Activated T-helper 9 cell treated with anti-CD3 and anti-CD28 coated beads, Interleukin-2, amount 50 U/mL, for 16 hours (primary cell): ENCODE measurements around the gene CNOT10.
"Not testable (repeated sequence)": the region's sequence is repeated elsewhere in the genome, so short reads cannot be mapped to it uniquely, and the experiment has no call there.

Experiments
- DNase-seq: peaks from one replicate; pipeline ENCODE4 v3.0.0-alpha.2; 2020; ENCODE audit warnings: low read depth

The CNOT10 gene

DNA sequence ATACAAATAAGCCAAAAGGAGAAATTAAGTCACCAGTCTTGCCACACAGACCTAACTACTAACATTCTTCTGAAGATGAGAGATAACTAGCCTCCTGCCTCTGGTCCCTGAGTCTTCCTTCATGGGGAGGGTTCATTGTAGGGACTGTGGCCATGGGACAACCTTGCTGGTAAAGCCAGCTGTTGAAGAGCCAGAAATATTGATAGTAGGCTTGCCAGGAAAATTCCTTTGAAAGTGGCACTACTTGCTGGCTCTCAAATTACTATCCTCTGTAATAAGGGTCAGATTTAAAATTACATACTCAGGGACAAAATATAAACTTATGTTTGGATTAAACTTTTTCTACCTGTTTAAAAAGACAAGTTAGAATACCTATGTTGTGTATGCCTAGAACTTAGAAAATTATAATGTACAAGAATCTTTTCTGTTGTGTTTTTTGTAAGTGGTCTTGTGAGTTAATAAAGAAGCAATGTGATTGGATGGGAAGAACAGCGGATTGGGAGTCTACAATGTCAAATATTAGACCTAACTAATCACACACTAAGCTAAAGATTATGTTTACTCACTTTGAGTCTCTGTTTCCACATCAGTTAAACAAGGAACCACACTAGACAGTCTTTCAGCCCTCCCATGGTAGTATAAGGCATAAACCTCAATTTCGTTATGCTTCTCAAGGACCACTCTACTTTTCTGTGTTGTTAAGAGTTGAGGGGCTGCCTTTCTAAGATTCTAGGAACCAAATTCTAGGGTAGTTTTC, 72.8 kb downstream of the CNOT10 start:
- no peak for DNase-seq

DNA sequence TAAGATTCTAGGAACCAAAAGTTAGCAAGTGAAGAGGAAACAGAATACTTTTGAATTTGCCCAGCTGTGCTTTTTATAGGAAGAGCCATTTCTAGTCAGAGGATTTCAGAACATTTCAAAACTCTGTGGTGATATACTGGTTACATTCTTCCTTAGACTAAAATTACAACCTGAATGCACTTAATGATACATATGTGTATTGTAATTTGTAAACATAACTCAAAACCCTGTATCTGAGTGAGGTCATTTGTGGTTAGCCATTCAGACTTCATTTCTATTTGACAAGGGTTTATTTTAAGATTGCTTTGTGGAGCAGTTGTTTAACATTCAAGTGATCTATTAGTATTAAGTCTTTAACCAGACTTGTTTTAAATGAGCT, 73.4 kb downstream of the CNOT10 start:
- no peak for DNase-seq

DNA sequence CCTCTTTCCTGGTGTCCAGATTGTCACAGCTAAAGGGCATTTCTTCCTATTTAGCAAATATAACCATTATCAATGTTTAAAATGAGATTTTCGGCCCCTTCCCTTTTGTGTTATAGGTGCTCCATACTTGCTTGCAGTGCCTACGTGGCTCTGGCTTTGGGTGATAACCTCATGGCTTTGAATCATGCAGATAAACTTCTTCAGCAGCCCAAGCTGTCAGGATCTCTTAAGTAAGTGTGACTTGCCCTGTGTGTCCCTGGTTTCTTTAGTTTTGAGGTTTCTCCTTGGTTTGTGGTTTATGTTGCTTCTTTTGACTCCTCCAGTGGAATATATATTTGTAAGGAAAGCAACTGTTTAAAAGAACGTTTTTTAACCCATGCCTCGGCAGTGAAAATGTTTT, 74.4 kb downstream of the CNOT10 start:
- no peak for DNase-seq

DNA sequence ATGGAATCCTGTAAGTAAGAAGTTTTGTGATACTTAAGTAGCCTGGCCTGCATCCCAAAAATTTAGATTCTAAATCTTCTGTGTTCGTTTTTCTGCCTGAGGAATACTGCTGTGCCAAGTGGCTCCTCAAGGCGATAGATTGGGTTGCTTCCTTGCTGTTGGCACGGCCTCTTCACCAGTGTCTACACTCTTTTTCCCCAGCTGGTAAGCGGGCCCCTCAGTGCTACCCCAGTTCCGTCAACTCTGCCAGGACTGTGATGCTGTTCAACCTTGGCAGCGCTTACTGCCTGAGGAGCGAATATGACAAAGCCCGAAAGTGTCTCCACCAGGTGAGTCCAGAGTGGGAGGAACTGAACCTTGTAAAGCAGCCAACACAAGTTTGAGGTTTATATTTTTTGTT, 79.5 kb downstream of the CNOT10 start:
- DNase-seq: no peak

DNA sequence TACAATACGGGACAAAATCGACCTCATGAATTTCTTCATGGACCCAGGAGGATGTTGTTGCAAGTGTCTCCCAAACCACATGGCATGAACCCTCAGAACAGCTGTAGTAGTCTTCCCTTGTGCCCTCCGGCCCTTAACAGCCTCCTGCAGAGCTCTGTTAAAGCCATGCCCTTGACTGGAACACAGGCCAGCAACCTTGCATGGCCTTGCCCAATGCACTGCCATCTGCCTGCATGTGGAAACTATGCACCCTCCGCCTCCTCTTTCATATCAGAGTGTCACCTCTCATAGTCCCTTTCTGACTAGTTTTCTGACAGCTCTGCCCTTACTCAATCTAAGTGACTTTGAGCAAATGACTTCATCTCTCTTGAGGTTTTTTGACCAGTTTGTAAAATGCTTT, 93.4 kb downstream of the CNOT10 start:
- DNase-seq: no peak

DNA sequence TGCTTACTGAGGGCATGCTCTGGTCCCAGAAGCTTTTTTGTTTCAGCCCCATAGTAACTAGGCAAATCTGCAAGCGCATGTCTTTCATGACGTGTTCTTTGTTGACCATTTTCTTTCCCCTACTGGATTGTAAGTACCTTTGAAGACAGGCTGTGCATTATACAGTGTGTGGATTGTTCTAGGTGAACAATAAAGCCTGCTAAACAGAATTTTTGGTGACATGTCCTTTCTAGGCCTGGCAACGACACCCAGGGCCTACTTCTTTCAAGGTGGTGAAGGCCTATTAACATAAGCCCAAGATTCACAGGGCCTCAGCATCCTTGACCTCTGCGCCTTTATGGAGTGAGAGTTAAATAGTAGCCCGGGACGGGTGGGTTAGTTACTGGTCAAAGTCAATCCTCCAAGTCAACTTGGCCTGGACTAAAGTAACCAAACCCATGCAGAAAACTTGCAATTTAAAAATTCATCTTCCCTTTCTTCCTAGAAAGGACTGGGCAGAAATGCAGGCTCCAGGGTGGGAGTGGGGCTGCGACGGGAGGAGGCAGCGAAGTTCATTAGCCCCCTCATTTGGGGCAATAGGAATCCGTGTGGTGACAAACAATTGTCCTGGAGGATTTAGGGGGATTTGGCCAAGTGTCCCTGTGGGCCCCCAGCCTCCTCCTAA, 95.2 kb downstream of the CNOT10 start:
- DNase-seq: no peak

DNA sequence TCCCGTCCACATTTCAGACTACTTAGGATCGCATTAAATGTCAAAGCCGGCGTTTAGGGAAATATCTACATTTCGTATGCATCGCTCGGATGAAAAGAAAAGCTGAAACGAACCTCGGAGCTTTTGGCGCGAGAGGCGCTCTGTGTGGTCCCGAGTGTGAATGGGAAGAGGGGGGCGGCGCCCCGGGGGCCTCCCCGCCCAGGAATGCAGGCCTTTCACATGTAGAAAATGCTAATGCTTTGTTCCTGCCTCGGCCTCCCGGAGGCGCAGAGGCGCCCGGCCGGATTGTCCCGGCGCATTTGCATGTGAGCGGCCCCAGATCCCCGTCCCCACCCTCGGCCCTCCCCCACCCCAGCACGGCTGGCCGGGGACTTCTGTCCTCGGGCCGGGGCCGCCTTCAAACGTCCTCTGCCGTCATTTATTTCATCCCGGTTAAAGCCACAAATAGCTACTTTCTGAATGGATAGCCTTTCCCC, 95.8 kb downstream of the CNOT10 start:
- DNase-seq: peak; percentile 0

DNA sequence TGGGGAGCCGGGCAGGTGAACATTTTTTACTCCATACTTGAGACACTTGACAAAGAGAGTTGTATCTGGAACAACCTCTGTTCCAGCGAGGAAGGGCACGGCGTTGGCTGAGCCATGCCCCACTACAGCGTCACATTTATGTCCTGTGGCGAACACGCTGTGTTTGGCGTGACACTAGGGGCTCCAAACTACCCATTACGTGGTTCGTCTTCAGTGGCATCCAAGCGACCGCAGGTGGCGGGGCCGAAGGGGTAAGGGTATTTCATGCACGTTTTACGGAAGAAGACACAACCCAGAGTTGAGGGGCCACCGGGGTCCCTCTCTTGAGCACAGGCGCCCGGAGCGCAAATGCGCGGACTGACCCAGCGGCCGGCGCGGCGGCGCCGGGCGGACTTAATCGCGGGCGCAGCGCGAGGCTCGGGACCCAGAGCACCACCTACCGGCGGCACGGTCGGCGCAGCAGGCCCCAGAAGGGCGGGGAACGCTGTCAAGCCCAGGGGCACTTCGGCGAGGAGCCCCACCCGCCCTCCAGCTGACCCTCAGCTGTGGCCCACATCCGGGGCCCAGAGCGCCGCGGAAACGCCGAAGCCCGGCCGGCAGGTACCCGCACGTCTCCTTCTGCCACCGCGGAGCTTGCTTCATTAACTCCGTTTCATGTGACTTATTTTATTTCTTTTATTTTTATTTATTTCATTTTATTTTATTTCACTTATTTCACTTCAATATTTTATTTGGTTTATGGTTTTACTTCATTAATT, 96.4 kb downstream of the CNOT10 start:
- peak; percentile 53 for DNase-seq

DNA sequence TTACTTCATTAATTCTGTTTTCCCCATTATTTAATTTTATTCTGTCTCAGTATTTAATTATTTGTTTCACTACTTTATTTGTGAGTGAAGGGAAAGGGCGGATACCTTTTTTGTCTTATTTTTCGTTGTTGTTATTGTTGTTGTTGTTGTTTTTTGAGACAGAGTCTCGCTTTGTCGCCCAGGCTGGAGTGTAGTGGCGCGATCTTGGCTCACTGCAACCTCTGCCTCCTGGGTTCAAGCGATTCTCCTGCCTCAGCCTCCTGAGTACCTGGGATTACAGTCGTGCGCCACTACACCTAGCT, 96.9 kb downstream of the CNOT10 start:
- DNase-seq: not testable (repeated sequence)

DNA sequence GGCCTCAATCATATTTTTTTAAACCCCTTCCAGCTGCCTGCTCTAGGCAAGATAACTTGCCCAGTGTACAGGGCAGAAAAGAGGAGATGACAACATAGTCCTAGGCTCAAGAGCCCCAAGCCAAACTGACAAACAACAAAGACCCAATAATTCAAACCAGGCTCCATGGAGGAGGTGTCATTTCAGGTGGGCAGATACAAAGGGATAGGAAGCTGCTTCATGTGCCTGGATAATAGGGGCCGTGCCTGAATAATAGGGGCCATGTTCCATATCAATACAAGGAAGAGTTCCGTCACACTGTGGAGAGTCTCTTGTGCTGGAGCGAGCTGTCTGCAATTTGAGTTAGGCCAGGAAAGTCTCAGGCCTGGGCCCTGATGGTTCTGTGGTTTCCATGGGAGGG, 97.4 kb downstream of the CNOT10 start:
- DNase-seq: no peak

DNA sequence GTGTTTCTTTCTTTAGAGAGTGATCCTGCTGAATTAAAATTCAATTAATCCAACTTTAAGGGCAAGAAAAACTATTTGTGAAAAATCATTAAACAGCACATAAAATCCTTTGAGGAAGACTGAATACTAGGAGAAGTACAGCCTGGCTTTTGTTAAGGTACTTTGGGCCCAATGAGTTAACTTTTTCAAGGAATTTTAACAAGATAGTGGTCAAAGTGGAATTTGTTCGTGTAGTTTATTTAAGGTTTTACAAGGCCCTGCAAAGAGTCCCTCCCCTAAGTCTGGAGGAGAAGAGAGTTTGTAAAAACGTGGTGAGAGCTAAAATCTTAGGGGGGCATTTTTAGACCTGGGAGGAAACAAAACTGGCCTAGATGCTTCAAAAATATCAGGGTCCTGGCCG, 106.8 kb downstream of the CNOT10 start:
- DNase-seq: no peak

DNA sequence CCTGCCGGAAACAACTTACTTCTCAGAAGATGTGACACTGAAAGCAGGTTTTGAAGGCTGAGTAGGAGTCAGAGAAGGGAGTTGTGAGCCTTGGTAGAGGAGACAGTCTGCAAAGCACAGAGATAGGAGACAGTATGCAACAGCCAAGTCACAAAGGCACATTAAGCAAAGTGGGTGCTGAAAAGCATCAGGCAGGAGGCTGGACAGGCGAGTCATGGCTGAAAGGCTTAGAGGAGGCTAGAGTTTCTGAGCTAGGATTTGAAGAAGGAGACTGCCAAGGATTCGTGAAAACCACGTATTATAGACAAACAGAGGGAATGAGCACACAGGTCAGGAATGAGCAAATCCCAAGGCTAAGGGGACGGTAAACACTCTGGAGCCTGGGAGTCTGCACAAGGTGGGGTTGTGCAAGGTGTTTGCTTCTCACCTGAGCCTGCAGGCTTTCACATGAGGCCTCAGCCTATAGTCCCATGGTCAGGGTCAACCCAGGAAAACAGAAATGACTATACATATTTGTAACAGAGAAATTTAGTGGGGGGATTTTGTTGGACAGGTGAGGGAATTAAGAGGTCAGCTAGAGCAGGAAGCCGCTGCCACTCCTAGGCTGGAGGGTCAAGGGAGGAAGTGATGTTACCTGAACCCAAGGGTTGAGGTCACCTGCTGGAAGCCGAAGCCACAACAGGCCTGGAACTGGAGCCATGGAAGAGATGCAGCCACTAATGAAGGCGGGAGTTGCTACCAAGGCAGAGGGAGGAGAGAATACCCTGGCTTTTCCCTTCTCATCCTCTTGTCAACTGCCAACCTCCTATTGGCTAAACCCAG, 109.7 kb downstream of the CNOT10 start:
- DNase-seq: no peak

DNA sequence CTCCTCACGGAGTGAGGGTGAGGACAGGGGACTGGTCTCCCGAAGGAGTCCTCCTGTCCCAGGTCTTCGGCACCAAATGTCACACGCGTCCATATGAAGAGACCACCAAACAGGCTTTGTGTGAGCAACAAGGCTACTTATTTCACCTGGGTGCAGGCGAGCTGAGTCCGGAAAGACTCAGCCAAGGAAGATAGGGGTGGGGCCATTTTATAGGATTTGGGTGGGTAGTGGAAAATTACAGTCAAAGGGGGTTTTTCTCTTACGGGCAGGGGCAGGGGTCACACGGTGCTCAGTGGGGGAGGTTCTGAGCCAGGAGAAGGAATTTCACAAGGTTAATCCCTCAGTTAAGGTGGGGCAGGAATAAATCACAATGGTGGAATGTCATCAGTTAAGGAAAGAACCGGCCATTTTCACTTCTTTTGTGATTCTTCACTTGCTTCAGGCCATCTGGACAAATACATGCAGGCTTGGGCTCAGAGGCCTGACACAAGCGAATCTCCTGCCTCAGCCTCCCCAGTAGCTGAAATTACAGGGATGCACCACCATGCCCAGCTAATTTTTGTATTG, 111.5 kb downstream of the CNOT10 start:
- not testable (repeated sequence) for DNase-seq

DNA sequence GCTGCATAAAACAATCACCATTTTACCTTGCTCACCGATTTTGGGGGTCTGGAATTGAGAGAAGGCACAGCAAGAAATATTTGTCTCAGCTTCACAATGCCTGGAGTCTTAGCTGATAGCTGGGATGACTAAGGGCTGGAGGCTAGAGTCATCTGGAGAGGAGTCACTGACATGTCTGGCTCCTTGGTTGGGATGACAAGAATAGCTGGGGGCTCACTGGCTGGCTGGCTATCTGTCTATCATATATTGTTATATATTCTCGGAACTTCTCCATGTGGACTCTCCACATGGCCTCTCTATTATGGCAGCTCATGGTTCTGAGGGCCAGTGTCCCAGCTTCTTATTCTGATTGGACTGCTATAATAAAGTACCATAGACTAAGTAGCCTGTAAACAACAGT, 112.8 kb downstream of the CNOT10 start:
- no peak for DNase-seq

DNA sequence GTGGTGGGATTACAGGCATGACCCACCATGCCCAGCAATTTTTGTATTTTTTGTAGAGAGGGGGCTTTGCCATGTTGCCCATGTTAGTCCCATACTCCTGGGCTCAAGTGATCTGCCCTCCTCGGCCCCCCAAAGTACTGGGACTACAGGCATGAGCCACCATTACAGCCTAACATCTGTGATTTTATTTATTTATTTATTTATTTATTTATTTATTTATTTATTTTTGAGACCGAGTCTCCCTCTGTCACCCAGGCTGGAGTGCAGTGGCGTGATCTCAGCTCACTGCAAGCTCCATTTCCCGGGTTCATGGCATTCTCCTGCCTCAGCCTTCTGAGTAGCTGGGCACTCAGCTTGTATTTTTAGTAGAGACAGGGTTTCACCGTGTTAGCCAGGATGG, 116.5 kb downstream of the CNOT10 start:
- not testable (repeated sequence) for DNase-seq

DNA sequence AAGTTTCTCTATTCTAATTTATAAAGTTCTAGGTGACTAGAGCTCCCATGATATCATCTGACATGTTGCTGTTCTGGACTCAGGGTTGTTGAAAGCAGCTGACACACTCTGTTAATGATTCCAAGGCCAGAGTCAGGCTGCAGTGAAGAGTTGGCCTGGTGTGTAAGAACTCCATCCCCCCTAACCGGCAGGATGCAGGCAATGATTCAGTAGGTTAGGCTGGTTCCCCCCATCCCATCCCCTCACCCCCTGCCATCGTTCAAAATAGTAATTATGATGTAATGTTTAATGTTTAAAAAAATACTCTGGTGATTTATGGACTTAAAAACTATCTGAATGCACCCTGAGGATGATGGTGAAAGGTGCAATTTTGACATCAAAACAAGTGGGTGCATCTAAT, 128.2 kb downstream of the CNOT10 start:
- no peak for DNase-seq

DNA sequence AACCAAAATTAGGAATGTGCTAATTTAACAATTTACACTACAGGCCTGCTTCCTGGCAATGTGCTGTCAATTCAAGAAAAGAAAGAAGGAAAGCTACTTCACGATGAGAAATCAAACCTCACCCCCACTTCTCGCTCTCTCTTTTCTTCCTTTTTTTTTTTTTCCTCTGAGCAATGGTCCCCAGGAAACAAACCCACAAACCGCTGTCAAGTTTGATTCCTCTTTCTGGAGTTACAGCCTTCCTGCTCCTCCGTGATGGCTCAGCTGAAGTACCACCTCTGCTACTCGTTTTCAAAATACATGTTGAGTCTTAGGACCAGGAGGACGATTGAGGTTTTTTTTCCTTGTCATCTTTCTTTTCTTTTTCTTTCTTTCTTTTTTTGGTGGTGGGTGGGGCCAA, 129.4 kb downstream of the CNOT10 start:
- DNase-seq: no peak

DNA sequence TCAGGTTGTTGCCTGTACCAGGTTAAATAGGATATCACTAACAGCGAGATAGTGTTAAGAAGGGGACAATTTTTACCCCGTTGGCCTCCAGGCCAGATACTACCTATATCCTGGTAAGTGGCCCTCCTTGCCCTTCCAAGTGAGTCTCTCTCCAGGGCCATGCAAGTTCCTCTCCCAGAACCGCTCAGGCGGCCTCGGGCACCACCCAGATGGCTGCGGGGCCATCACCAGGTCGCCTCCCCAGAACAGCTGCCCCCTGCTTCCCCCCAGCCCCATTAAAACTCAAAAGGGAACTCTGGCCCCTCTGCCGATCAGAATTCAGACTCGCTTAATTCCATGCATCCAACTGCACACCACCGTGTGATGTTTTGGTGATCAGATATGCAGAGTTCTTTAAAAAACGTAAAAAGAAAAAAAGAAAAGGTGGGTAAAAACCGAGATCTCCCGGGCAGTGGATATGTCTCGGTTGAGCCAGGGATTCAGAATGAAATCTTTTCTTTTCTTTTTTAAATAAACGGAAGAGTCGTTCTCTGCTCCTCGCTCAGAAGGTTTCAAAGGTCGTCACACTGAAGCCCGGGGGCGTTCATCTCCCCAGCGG, 131.0 kb downstream of the CNOT10 start:
- DNase-seq: no peak

DNA sequence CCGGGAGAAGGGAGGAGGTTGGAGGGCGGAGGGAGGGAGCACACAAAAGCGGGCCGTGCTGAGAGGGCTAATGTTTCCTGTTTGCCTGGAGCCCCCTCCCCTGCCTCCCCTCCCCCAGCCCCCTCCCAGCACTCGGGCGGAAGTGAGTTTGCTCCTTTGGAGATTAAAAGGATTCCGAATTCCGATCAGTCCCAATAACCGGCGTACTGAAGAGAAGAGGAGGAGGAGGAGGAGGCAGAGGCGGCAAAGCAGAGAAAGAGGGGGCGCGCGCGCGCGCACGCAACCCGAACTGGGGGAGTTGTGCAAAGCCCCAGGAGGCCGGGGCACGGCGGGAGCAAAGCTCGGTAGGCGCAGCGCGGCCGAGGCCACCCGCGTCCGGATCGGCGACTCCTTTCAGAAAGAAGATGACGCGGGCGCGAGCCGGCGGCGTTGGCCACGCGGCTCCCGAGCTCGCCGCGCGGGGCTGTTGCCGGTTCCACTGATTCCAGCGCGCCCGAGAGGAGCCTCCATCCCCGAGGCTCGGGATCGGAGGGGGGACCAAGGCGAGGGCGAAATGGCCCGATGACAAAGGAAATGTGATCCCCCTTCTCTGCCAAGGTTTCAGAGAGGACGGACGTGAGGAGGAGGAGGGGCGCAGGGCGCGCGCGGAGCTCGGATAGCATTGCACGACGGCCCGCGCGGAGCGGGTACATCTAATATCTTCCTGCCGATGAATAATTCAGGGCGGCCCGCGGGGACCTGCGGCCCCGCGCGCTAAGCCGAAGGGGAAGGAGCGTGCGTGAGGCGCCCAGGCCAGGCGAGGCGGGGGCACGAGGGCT, 131.7 kb downstream of the CNOT10 start:
- no peak for DNase-seq

DNA sequence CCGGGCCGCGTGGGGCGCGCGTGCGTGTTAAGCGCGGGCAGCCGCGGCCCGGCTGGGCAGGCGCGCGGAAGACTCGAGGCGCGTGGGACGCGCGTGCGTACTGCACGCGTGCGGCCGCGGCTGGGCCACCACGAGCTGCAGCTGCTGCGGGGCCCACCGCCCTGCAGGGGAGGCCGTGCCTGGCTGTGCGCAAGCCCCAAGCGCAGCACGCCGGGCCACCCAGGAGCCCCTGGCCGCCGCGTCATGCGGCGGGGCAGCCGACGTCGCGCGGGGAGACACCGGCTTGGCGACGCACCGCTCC, 132.2 kb downstream of the CNOT10 start:
- no peak for DNase-seq
